Mesenchymal stem cell (in vitro differentiated cells and primary cell): ENCODE results near the gene FH.
A peak's percentile ranks its signal among the peaks of the same experiment; 100 is the strongest.

ENCODE experiments used
- DNase-seq: peaks from one replicate; pipeline ENCODE4 v3.0.0-alpha.2; 2013
- H2AFZ ChIP-seq: one replicate; pipeline ENCODE4 v1.6.1; 2013; ENCODE audit warnings: low read depth, mild to moderate bottlenecking, control low read depth, inconsistent platforms, low read length, moderate library complexity
- H2AK5ac ChIP-seq: 2 replicates; pipeline ENCODE4 v1.6.1; 2013; ENCODE audit warnings: low read length, moderate library complexity, mild to moderate bottlenecking, inconsistent platforms; ENCODE audit not compliant: severe bottlenecking
- H2BK120ac ChIP-seq: one replicate; pipeline ENCODE4 v1.6.1; 2013; ENCODE audit warnings: low read depth, mild to moderate bottlenecking, inconsistent platforms, low read length, moderate library complexity
- H2BK12ac ChIP-seq, 2 experiments: one replicate each; pipeline ENCODE4 v1.6.1; 2013; ENCODE audit warnings: inconsistent platforms in 2 of 2, low read length in 2 of 2, mild to moderate bottlenecking in 2 of 2, moderate library complexity in 2 of 2, control low read depth in 1 of 2
- H2BK15ac ChIP-seq: one replicate; pipeline ENCODE4 v1.6.1; 2013; ENCODE audit warnings: mild to moderate bottlenecking, low read depth, inconsistent platforms; ENCODE audit not compliant: poor library complexity, severe bottlenecking
- H2BK5ac ChIP-seq: 2 replicates; pipeline ENCODE4 v1.6.1; 2013; ENCODE audit warnings: low read depth, mild to moderate bottlenecking, low read length, control low read depth, inconsistent platforms; ENCODE audit not compliant: poor library complexity, severe bottlenecking
- H3K14ac ChIP-seq, 2 experiments: one replicate each; pipeline ENCODE4 v1.6.1; 2013; ENCODE audit warnings: inconsistent platforms in 2 of 2, low read length in 2 of 2, control low read depth in 1 of 2, mild to moderate bottlenecking in 1 of 2, moderate library complexity in 1 of 2
- H3K18ac ChIP-seq, 2 experiments: one replicate each; pipeline ENCODE4 v1.6.1; 2013; ENCODE audit warnings: inconsistent platforms in 2 of 2, low read length in 2 of 2, control low read depth in 1 of 2, low read depth in 1 of 2, mild to moderate bottlenecking in 1 of 2
- H3K23ac ChIP-seq, 2 experiments: one replicate each; pipeline ENCODE4 v1.6.1; 2013; ENCODE audit warnings: inconsistent platforms in 2 of 2, low read length in 2 of 2, mild to moderate bottlenecking in 2 of 2, moderate library complexity in 2 of 2, control low read depth in 1 of 2
- H3K27ac ChIP-seq: 2 replicates; pipeline ENCODE4 v1.5.1; 2013; ENCODE audit warnings: mild to moderate bottlenecking, moderate library complexity, low read length, control low read depth, inconsistent platforms; ENCODE audit not compliant: poor library complexity, severe bottlenecking
- H3K27me3 ChIP-seq, 2 experiments: 2 replicates each; pipeline versions ENCODE4 v1.6.1 to v1.7.0; 2013; ENCODE audit warnings: low read length in 2 of 2, mild to moderate bottlenecking in 2 of 2, moderate library complexity in 2 of 2, control low read depth in 1 of 2, inconsistent platforms in 1 of 2; ENCODE audit not compliant: control insufficient read depth in 1 of 2, insufficient read depth in 1 of 2
- H3K36me3 ChIP-seq, 2 experiments: 2 replicates each; pipeline versions ENCODE4 v1.6.1 to v1.7.0; 2013; ENCODE audit warnings: low read length in 2 of 2, control low read depth in 1 of 2, inconsistent platforms in 1 of 2, low read depth in 1 of 2, mild to moderate bottlenecking in 1 of 2; ENCODE audit not compliant: insufficient read depth in 2 of 2, control insufficient read depth in 1 of 2
- H3K4ac ChIP-seq, 2 experiments: one replicate each; pipeline ENCODE4 v1.6.1; 2013; ENCODE audit warnings: inconsistent platforms in 2 of 2, low read length in 2 of 2, mild to moderate bottlenecking in 2 of 2, moderate library complexity in 2 of 2, control low read depth in 1 of 2, low read depth in 1 of 2
- H3K4me1 ChIP-seq: 2 replicates; pipeline ENCODE4 v1.6.1; 2013; ENCODE audit warnings: low read depth, low read length, control low read depth; ENCODE audit not compliant: control insufficient read depth, insufficient read depth
- H3K4me2 ChIP-seq: 2 replicates; pipeline ENCODE4 v1.6.1; 2013; ENCODE audit warnings: low read length, mild to moderate bottlenecking, inconsistent platforms; ENCODE audit not compliant: poor library complexity, severe bottlenecking
- H3K4me3 ChIP-seq, 2 experiments: 2 replicates each; pipeline versions ENCODE4 v1.5.1 to v1.7.0; 2013; ENCODE audit warnings: low read length in 2 of 2, mild to moderate bottlenecking in 2 of 2, control low read depth in 1 of 2, low read depth in 1 of 2; ENCODE audit not compliant: insufficient read depth in 1 of 2
- H3K79me1 ChIP-seq: replicated peaks from 2 replicates; pipeline ENCODE4 v1.6.1; 2013; ENCODE audit warnings: mild to moderate bottlenecking, control low read depth, low read length, inconsistent platforms; ENCODE audit not compliant: poor library complexity, severe bottlenecking
- H3K9ac ChIP-seq: 2 replicates; pipeline ENCODE4 v1.7.0; 2013; ENCODE audit warnings: mild to moderate bottlenecking, low read length, moderate library complexity
- H3K9me3 ChIP-seq: 2 replicates; pipeline ENCODE4 v1.7.0; 2013; ENCODE audit warnings: mild to moderate bottlenecking, low read length; ENCODE audit not compliant: control insufficient read depth
- H4K8ac ChIP-seq: one replicate; pipeline ENCODE4 v1.6.1; 2013; ENCODE audit warnings: inconsistent platforms, mild to moderate bottlenecking, low read length, moderate library complexity
- H4K91ac ChIP-seq: one replicate; pipeline ENCODE4 v1.6.1; 2013; ENCODE audit warnings: mild to moderate bottlenecking, low read length, inconsistent platforms
- WGBS: methylation state at CpG from one replicate; pipeline ENCODE4 v1.1.7; 2013; ENCODE audit warnings: mixed read lengths; 5-methylcytosine and 5-hydroxymethylcytosine counted together

FH gene

GRCh38 chr1:241550318-241550717 is 30.8 kb upstream of the FH start:
- Histone ChIP-seq H3K9ac (no peak overlapping the region), H4K91ac (no peak overlapping the region), H3K79me1 (no peaks in the 10 kb centered on the region), H3K27ac (no peak overlapping the region), H2BK15ac (no peak overlapping the region), H3K14ac (no peak overlapping the region), H3K36me3 (no peaks in the 10 kb centered on the region), H3K27me3 (no peaks in the 10 kb centered on the region), H2AFZ (no peak overlapping the region), H2AK5ac (no peak overlapping the region), H3K4me2 (no peak overlapping the region), H4K8ac (no peak overlapping the region), H2BK120ac (no peak overlapping the region), H2BK5ac (no peak overlapping the region), H3K23ac (no peak overlapping the region), H3K4me3 (no peak overlapping the region), H3K18ac (no peak overlapping the region), H2BK12ac (no peak overlapping the region), H3K9me3 (no peaks in the 10 kb centered on the region), H3K4me1 (no peaks in the 10 kb centered on the region), H3K4ac (no peak overlapping the region)
- DNase-seq: no peak
- 81% methylated on average over 1 of the region's 1 CpG for WGBS

GRCh38 chr1:241548008-241548407 is 28.5 kb upstream of the FH start:
- Histone ChIP-seq H2AFZ (no peak overlapping the region), H4K91ac (no peak overlapping the region), H3K9me3 (no peaks in the 10 kb centered on the region), H2BK12ac (no peak overlapping the region), H3K9ac (no peak overlapping the region), H3K4me3 (no peak overlapping the region), H3K27ac (no peak overlapping the region), H3K79me1 (no peaks in the 10 kb centered on the region), H3K14ac (no peak overlapping the region), H3K4ac (no peak overlapping the region), H2BK15ac (no peak overlapping the region), H3K4me2 (no peak overlapping the region), H3K4me1 (no peaks in the 10 kb centered on the region), H3K23ac (no peak overlapping the region), H3K27me3 (no peaks in the 10 kb centered on the region), H3K18ac (no peak overlapping the region), H2BK120ac (no peak overlapping the region), H4K8ac (no peak overlapping the region), H3K36me3 (no peaks in the 10 kb centered on the region), H2AK5ac (no peak overlapping the region), H2BK5ac (no peak overlapping the region)
- WGBS: 100% methylated on average over 1 of the region's 2 CpGs
- DNase-seq: no peak

- H4K8ac ChIP-seq: no peak overlapping the region
- no peak overlapping the region for H3K18ac ChIP-seq
- no peak overlapping the region for H3K4ac ChIP-seq
- H3K4me3 ChIP-seq: no peak overlapping the region
- no peak overlapping the region for H3K27ac ChIP-seq
- no peak overlapping the region for H3K14ac ChIP-seq
- no peaks in the 10 kb centered on the region for H3K36me3 ChIP-seq
- no peak overlapping the region for H4K91ac ChIP-seq
- DNase-seq: no peak
- H2AK5ac ChIP-seq: no peak overlapping the region
- H2BK5ac ChIP-seq: no peak overlapping the region
- H2BK120ac ChIP-seq: no peak overlapping the region
- H2BK15ac ChIP-seq: no peak overlapping the region
- WGBS: 93% methylated on average over 4 of the region's 7 CpGs
- H3K27me3 ChIP-seq: no peaks in the 10 kb centered on the region
- no peak overlapping the region for H3K9ac ChIP-seq
- no peak overlapping the region for H2AFZ ChIP-seq
- H3K23ac ChIP-seq: no peak overlapping the region
- no peak overlapping the region for H2BK12ac ChIP-seq
- no peaks in the 10 kb centered on the region for H3K79me1 ChIP-seq
- no peaks in the 10 kb centered on the region for H3K9me3 ChIP-seq
- no peaks in the 10 kb centered on the region for H3K4me1 ChIP-seq
- H3K4me2 ChIP-seq: no peak overlapping the region
These were observed 22.8 kb upstream of the FH start for GRCh38 chr1:241542199-241542907.

DNA sequence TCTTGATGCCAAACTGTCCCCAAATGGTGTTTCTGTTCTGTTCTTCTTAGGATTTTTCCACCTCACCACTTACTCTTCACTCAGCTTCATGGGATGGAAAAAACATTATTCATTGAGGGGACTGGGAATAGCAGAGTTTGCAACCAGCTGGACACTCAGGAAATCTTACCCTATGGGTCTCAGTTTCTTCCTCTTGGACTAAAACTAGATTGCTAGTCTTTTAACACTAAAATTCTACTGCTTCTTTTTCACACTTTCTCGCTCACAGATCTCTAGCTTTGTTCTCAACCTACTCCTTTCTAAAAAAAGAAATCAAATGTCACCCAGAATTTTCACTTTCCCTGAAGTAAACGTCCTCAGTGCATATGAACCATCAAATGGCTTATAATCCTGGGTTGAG is 17.4 kb upstream of the FH start:
- Histone ChIP-seq H3K36me3 (no peaks in the 10 kb centered on the region), H4K8ac (no peak overlapping the region), H3K9ac (no peak overlapping the region), H3K27me3 (no peaks in the 10 kb centered on the region), H3K14ac (no peak overlapping the region), H3K27ac (no peak overlapping the region), H3K4me3 (no peak overlapping the region), H2BK12ac (no peak overlapping the region), H2AFZ (no peak overlapping the region), H2BK15ac (no peak overlapping the region), H4K91ac (no peak overlapping the region), H2AK5ac (peak overlapping the region; percentile 72), H3K23ac (no peak overlapping the region), H3K18ac (no peak overlapping the region), H3K4me2 (no peak overlapping the region), H3K9me3 (no peaks in the 10 kb centered on the region), H3K4ac (no peak overlapping the region), H3K4me1 (peaks cover 2% of the 10 kb centered on the region), H2BK5ac (no peak overlapping the region), H2BK120ac (no peak overlapping the region), H3K79me1 (peaks cover 2% of the 10 kb centered on the region)
- no peak for DNase-seq
- WGBS: 52% methylated on average over 2 of the region's 2 CpGs
